Panc1 (cell line): ENCODE results near the gene ZFP36L2. TPM values are rescaled to one million over a fixed set of nuclear protein-coding genes. Genes with fewer than 3 reads are reported as not detected.

Source experiments
- ATAC-seq: fragments of 200-7000 bp; cut with Tn5 transposase; 2 replicates; pipeline ENCODE4 v1.9.1; 2020; ENCODE audit warnings: mild to moderate bottlenecking, moderate library complexity
- BruUV-seq: library from RNA; stranded (reverse); fragments of 400-500 nt; replicated peaks from 2 replicates; lab custom pipeline; 2021; lab: Mats Ljungman, UMichigan
- CTCF ChIA-PET: fragments of 300-600 bp; sonication (Branson Sonifier 250); formaldehyde crosslinking; loops from one replicate; lab custom pipeline; 2022; ENCODE audit warnings: antibody characterized with exemption; lab: Charles Lee
- POLR2A ChIA-PET: fragments of 300-600 bp; sonication (Branson Sonifier 250); formaldehyde crosslinking; loops from one replicate; lab custom pipeline; 2022; ENCODE audit warnings: antibody characterized with exemption; lab: Charles Lee
- DNase-seq: peaks from one replicate; pipeline ENCODE4 v3.0.0-alpha.2; 2010; ENCODE audit warnings: low read depth, low spot score
- H3K27ac ChIP-seq: 2 replicates; pipeline ENCODE4 v1.5.1; 2011; ENCODE audit warnings: mild to moderate bottlenecking, low read length, inconsistent platforms
- H3K27me3 ChIP-seq: fragments of 200-500 bp; sonication (Bioruptor generic); 2 replicates; pipeline ENCODE4 v1.6.0; 2014; ENCODE audit warnings: low read length, inconsistent platforms; ENCODE audit not compliant: control insufficient read depth, insufficient read depth
- H3K36me3 ChIP-seq: fragments of 200-500 bp; sonication (Bioruptor generic); 2 replicates; pipeline ENCODE4 v1.5.1; 2014; ENCODE audit warnings: inconsistent platforms, mild to moderate bottlenecking, low read length, moderate library complexity; ENCODE audit not compliant: control insufficient read depth, insufficient read depth
- H3K4me1 ChIP-seq: 2 replicates; pipeline ENCODE4 v1.5.1; 2011; ENCODE audit warnings: inconsistent platforms, mild to moderate bottlenecking, low read length, moderate library complexity; ENCODE audit not compliant: control insufficient read depth, insufficient read depth
- H3K4me3 ChIP-seq, 2 experiments: 2 replicates each; pipeline ENCODE4 v1.5.1; 2011 to 2012; ENCODE audit warnings: low read depth in 2 of 2, low read length in 2 of 2, mild to moderate bottlenecking in 2 of 2, inconsistent platforms in 1 of 2, moderate library complexity in 1 of 2
- H3K9me3 ChIP-seq: fragments of 200-500 bp; sonication (Bioruptor generic); 2 replicates; pipeline ENCODE4 v1.5.1; 2014; ENCODE audit warnings: low read depth, mild to moderate bottlenecking, inconsistent platforms, low read length, moderate library complexity; ENCODE audit not compliant: control insufficient read depth, insufficient read depth
- CTCF ChIP-seq: fragments of 450-650 bp; IDR thresholded peaks from 2 replicates; pipeline ENCODE4 v1.5.1; 2017; ENCODE audit warnings: mild to moderate bottlenecking
- POLR2AphosphoS5 ChIP-seq: IDR thresholded peaks from 2 replicates; pipeline ENCODE4 v1.6.1; 2012; ENCODE audit warnings: mild to moderate bottlenecking, low read depth, low read length, moderate library complexity
- REST ChIP-seq, 2 experiments: IDR thresholded peaks; 2 replicates each; pipeline ENCODE4 v1.6.1; 2011 to 2012; ENCODE audit warnings: low read depth in 2 of 2, control low read depth in 1 of 2, low read length in 1 of 2, mild to moderate bottlenecking in 1 of 2, moderate library complexity in 1 of 2; ENCODE audit not compliant: insufficient read depth in 1 of 2
- SIN3A ChIP-seq: IDR thresholded peaks from 2 replicates; pipeline ENCODE4 v1.6.1; 2012; ENCODE audit warnings: low read depth, mild to moderate bottlenecking, low read length, moderate library complexity, borderline replicate concordance; ENCODE audit not compliant: insufficient read depth
- TCF7L2 ChIP-seq: IDR thresholded peaks from 2 replicates; pipeline ENCODE4 v1.6.1; 2011; ENCODE audit warnings: mild to moderate bottlenecking, low read depth, low read length, inconsistent platforms
- in situ Hi-C: cut with HindIII; loops from 2 replicates; pipeline ENCODE4 v1.10.0; 2016; ENCODE audit warnings: low sequenced_read_pairs, low pct_unique_long_range_greater_than_20kb
- intact Hi-C: fragments of 100-400 bp; cut with micrococcal nuclease; formaldehyde crosslinking; loops from one replicate; pipeline ENCODE4 v1.10.0; 2022; ENCODE audit not compliant: unreplicated experiment
- total RNA-seq: library from RNA; stranded (reverse); gene quantifications from one replicate; pipeline ENCODE4 v1.2.1, GENCODE V29; 2021; ENCODE audit not compliant: unreplicated experiment

Gene ZFP36L2
- total RNA-seq, 1 experiment from 2014 or later, result 46.3 TPM

- H3K4me3 ChIP-seq, result peak overlapping the region; percentile 66 to 90
- peaks cover 9% of the 10 kb centered on the region; the same call in 1 of the 2 replicates for H3K36me3 ChIP-seq
- no TSS peak for BruUV-seq
- intact Hi-C loops, result loop anchor here (5.0 to 10.0 kb wide), 2 partner anchors 199 to 246 kb away; no protein-coding TSS in a partner anchor
- no peak for DNase-seq
- ATAC-seq, result no peak
- ChIA-PET CTCF (interaction anchor here (0.7 kb wide), 1 partner anchor 260 kb away, joined by 6 read pairs; no protein-coding TSS in a partner anchor), POLR2A (no interaction called here)
- in situ Hi-C loops, result no loop called here
- H3K27ac ChIP-seq, result peak overlapping the region; percentile 91
- TF ChIP-seq TCF7L2 (no peak), POLR2AphosphoS5 (no peak), REST (IDR thresholded peaks at IDR 0.05; ENCODE audit: insufficient read depth in 1 of 2, low read depth in 2 of 2, low read length in 1 of 2) (no peak), SIN3A (no peak), CTCF (no peak)
- no peaks in the 10 kb centered on the region for H3K27me3 ChIP-seq
- peaks cover 48% of the 10 kb centered on the region for H3K4me1 ChIP-seq
- no peaks in the 10 kb centered on the region for H3K9me3 ChIP-seq
Observed at GRCh38 chr2:43223521-43224001, 2.8 kb downstream of the ZFP36L2 start.

GRCh38 chr2:43222475-43223309 is 3.7 kb downstream of the ZFP36L2 start:
- Histone ChIP-seq H3K4me3 (peak overlapping the region; percentile 66 to 90), H3K27me3 (no peaks in the 10 kb centered on the region), H3K27ac (peak overlapping the region; percentile 91), H3K9me3 (no peaks in the 10 kb centered on the region), H3K36me3 (peaks cover 9% of the 10 kb centered on the region; the same call in 1 of the 2 replicates), H3K4me1 (peaks cover 47% of the 10 kb centered on the region)
- ChIA-PET POLR2A (interaction anchor here (0.7 to 0.8 kb wide), 2 partner anchors 235 to 359 kb away, joined by 3 to 6 read pairs; no protein-coding TSS in a partner anchor), CTCF (interaction anchor here (0.5 to 0.8 kb wide), 3 partner anchors 247 to 411 kb away, joined by 4 to 6 read pairs (median 5); no protein-coding TSS in a partner anchor)
- no peak for TF ChIP-seq TCF7L2
- TF ChIP-seq POLR2AphosphoS5, result no peak
- no peak; a peak in 1 of 4 replicates for TF ChIP-seq REST (IDR thresholded peaks at IDR 0.05; ENCODE audit: insufficient read depth in 1 of 2, low read depth in 2 of 2, low read length in 1 of 2)
- no peak for TF ChIP-seq CTCF
- no peak for TF ChIP-seq SIN3A
- ATAC-seq, result no peak
- intact Hi-C loops (loop anchor here (5.0 to 10.0 kb wide), 2 partner anchors 198 to 245 kb away; no protein-coding TSS in a partner anchor), in situ Hi-C loops (no loop called here)
- DNase-seq, result no peak
- TSS peak; percentile 88 for BruUV-seq
